ENCODE measurements around the gene TGFBR2. TPM values are rescaled to one million over a fixed set of nuclear protein-coding genes. Genes with fewer than 3 reads are reported as not detected.

TGFBR2 gene
- polyA plus RNA-seq, 1 donor (not counting 4 experiments of a cell fraction or from before 2014, with no cell fraction given) = 303 TPM

- Histone ChIP-seq H3K9ac (ENCODE audit: control insufficient read depth, extremely low read depth, insufficient read depth, low read length) (no peak overlapping the region), H3K4me3 (ENCODE audit: control insufficient read depth in 2 of 3, extremely low read depth in 1 of 3, insufficient read depth in 2 of 3, low read depth in 1 of 3, low read length in 3 of 3) (peak overlapping the region in 2 of 3 experiments; percentile 12 to 55), H3K27ac (ENCODE audit: control insufficient read depth, insufficient read depth, low read length) (peak overlapping the region; percentile 44), H4K20me1 (ENCODE audit: control insufficient read depth, extremely low read depth, insufficient read depth, low read length) (peaks cover 30% of the 10 kb centered on the region), H3K9me1 (ENCODE audit: control insufficient read depth, extremely low read depth, insufficient read depth, low read length) (peaks cover 3% of the 10 kb centered on the region), H2AFZ (ENCODE audit: control insufficient read depth, low read length) (no peak overlapping the region), H3K4me2 (ENCODE audit: control insufficient read depth, extremely low read depth, insufficient read depth, low read depth, low read length) (peak overlapping the region; percentile 76), H3K9me3 (ENCODE audit: control insufficient read depth, low read depth, low read length) (no peaks in the 10 kb centered on the region), H3K4me1 (ENCODE audit: control insufficient read depth, extremely low read depth, insufficient read depth, low read length) (peaks cover 67% of the 10 kb centered on the region), H3K27me3 (ENCODE audit: control insufficient read depth, extremely low read depth, insufficient read depth, low read length) (no peaks in the 10 kb centered on the region), H3K79me2 (ENCODE audit: control insufficient read depth, insufficient read depth, low read length) (peaks cover 100% of the 10 kb centered on the region), H3K36me3 (ENCODE audit: control insufficient read depth in 2 of 2, extremely low read depth in 1 of 2, insufficient read depth in 2 of 2, low read length in 2 of 2) (peaks cover 4 to 27% of the 10 kb centered on the region in 2 experiments)
- dilution Hi-C loops (cut with MboI; ENCODE audit: extremely low pct_ligation_motif_present, low sequenced_read_pairs) = no loop called here
- DNase-seq (ENCODE audit: low read depth, low spot score) (no peak), FAIRE-seq (peak; percentile 64)
- no peak for TF ChIP-seq EZH2 (IDR thresholded peaks at IDR 0.05; ENCODE audit: low read length)
- TF ChIP-seq CTCF (optimal IDR thresholded peaks at IDR 0.05 in 1 of 3, IDR thresholded peaks at IDR 0.05 in 1 of 3, conservative IDR thresholded peaks at IDR 0.05 in 1 of 3; ENCODE audit: extremely low read depth in 1 of 3, insufficient read depth in 2 of 3, low read length in 3 of 3) = no peak
Measured at GRCh38 chr3:30614373-30614772, 8.0 kb downstream of the TGFBR2 start.

GRCh38 chr3:30614943-30615342, 8.5 kb downstream of the TGFBR2 start:
- FAIRE-seq (peak; percentile 60), DNase-seq (ENCODE audit: low read depth, low spot score) (no peak)
- H3K4me3 ChIP-seq (ENCODE audit: control insufficient read depth in 2 of 3, extremely low read depth in 1 of 3, insufficient read depth in 2 of 3, low read depth in 1 of 3, low read length in 3 of 3) = peak overlapping the region in 1 of 3 experiments; percentile 55
- H3K4me2 ChIP-seq (ENCODE audit: control insufficient read depth, extremely low read depth, insufficient read depth, low read depth, low read length) = peak overlapping the region; percentile 76
- dilution Hi-C loops (cut with MboI; ENCODE audit: extremely low pct_ligation_motif_present, low sequenced_read_pairs) = no loop called here
- peaks cover 64% of the 10 kb centered on the region for H3K4me1 ChIP-seq (ENCODE audit: control insufficient read depth, extremely low read depth, insufficient read depth, low read length)
- peaks cover 99% of the 10 kb centered on the region for H3K79me2 ChIP-seq (ENCODE audit: control insufficient read depth, insufficient read depth, low read length)
- TF ChIP-seq CTCF (optimal IDR thresholded peaks at IDR 0.05 in 1 of 3, IDR thresholded peaks at IDR 0.05 in 1 of 3, conservative IDR thresholded peaks at IDR 0.05 in 1 of 3; ENCODE audit: extremely low read depth in 1 of 3, insufficient read depth in 2 of 3, low read length in 3 of 3) (no peak), EZH2 (IDR thresholded peaks at IDR 0.05; ENCODE audit: low read length) (no peak)
- no peak overlapping the region for H2AFZ ChIP-seq (ENCODE audit: control insufficient read depth, low read length)
- peaks cover 33% of the 10 kb centered on the region for H4K20me1 ChIP-seq (ENCODE audit: control insufficient read depth, extremely low read depth, insufficient read depth, low read length)
- H3K9me3 ChIP-seq (ENCODE audit: control insufficient read depth, low read depth, low read length) = no peaks in the 10 kb centered on the region
- H3K9me1 ChIP-seq (ENCODE audit: control insufficient read depth, extremely low read depth, insufficient read depth, low read length) = peaks cover 3% of the 10 kb centered on the region
- H3K27me3 ChIP-seq (ENCODE audit: control insufficient read depth, extremely low read depth, insufficient read depth, low read length) = no peaks in the 10 kb centered on the region
- H3K27ac ChIP-seq (ENCODE audit: control insufficient read depth, insufficient read depth, low read length) = peak overlapping the region; percentile 44
- no peak overlapping the region for H3K9ac ChIP-seq (ENCODE audit: control insufficient read depth, extremely low read depth, insufficient read depth, low read length)
- peaks cover 5 to 28% of the 10 kb centered on the region in 2 experiments for H3K36me3 ChIP-seq (ENCODE audit: control insufficient read depth in 2 of 2, extremely low read depth in 1 of 2, insufficient read depth in 2 of 2, low read length in 2 of 2)

Measured in keratinocyte (primary cell).